Measurements from ENCODE around the gene TMEM181.
"Not testable (repeated sequence)": the region's sequence is repeated elsewhere in the genome, so short reads cannot be mapped to it uniquely, and the experiment has no call there.

TMEM181 gene

GRCh38 chr6:158595223-158595622 is 35.3 kb downstream of the TMEM181 start:
- DNase-seq (ENCODE audit: low read depth in 2 of 2), result no peak

GRCh38 chr6:158596861-158597260 is 37.0 kb downstream of the TMEM181 start:
- no peak for DNase-seq (ENCODE audit: low read depth in 2 of 2)

GRCh38 chr6:158597565-158597964 is 37.7 kb downstream of the TMEM181 start:
- no peak for DNase-seq (ENCODE audit: low read depth in 2 of 2)

- no peak for DNase-seq (ENCODE audit: low read depth in 2 of 2)
These were observed 39.7 kb downstream of the TMEM181 start for GRCh38 chr6:158599635-158600034.

GRCh38 chr6:158603261-158604047 is 43.6 kb downstream of the TMEM181 start:
- DNase-seq (ENCODE audit: low read depth in 2 of 2), result no peak

GRCh38 chr6:158604048-158604406 is 44.1 kb downstream of the TMEM181 start:
- no peak for DNase-seq (ENCODE audit: low read depth in 2 of 2)

- peak in 1 of 2 donors; percentile 9 for DNase-seq (ENCODE audit: low read depth in 2 of 2)
These were observed 45.5 kb downstream of the TMEM181 start for GRCh38 chr6:158605266-158605878.

GRCh38 chr6:158606011-158606410 is 46.1 kb downstream of the TMEM181 start:
- DNase-seq (ENCODE audit: low read depth in 2 of 2), result not testable (repeated sequence)

- no peak for DNase-seq (ENCODE audit: low read depth in 2 of 2)
These were observed 47.0 kb downstream of the TMEM181 start for GRCh38 chr6:158606935-158607334.

GRCh38 chr6:158607411-158608170 is 47.7 kb downstream of the TMEM181 start:
- DNase-seq (ENCODE audit: low read depth in 2 of 2), result no peak

- DNase-seq (ENCODE audit: low read depth in 2 of 2), result no peak
These were observed 48.3 kb downstream of the TMEM181 start for GRCh38 chr6:158608221-158608620.

GRCh38 chr6:158609455-158610155 is 49.7 kb downstream of the TMEM181 start:
- DNase-seq (ENCODE audit: low read depth in 2 of 2), result no peak

GRCh38 chr6:158610319-158610968 is 50.6 kb downstream of the TMEM181 start:
- DNase-seq (ENCODE audit: low read depth in 2 of 2), result no peak

- no peak for DNase-seq (ENCODE audit: low read depth in 2 of 2)
These were observed 51.1 kb downstream of the TMEM181 start for GRCh38 chr6:158611039-158611438.

- no peak for DNase-seq (ENCODE audit: low read depth in 2 of 2)
These were observed 51.9 kb downstream of the TMEM181 start for GRCh38 chr6:158611541-158612370.

- DNase-seq (ENCODE audit: low read depth in 2 of 2), result not testable (repeated sequence)
These were observed 54.7 kb downstream of the TMEM181 start for GRCh38 chr6:158614606-158615005.

- DNase-seq (ENCODE audit: low read depth in 2 of 2), result not testable (repeated sequence)
These were observed 58.4 kb downstream of the TMEM181 start for GRCh38 chr6:158618289-158618688.

GRCh38 chr6:158619922-158620801 is 60.3 kb downstream of the TMEM181 start:
- no peak for DNase-seq (ENCODE audit: low read depth in 2 of 2)

- no peak for DNase-seq (ENCODE audit: low read depth in 2 of 2)
These were observed 61.2 kb downstream of the TMEM181 start for GRCh38 chr6:158620963-158621693.

All from activated CD8-positive, alpha-beta memory T cell treated with anti-CD3 and anti-CD28 coated beads for 4 hours (primary cell).